HCT116 (cell line): ENCODE results near the gene LRFN2. TPM values are rescaled to one million over a fixed set of nuclear protein-coding genes. Genes with fewer than 3 reads are reported as not detected.

Source experiments
- ATAC-seq: fragments of 200-7000 bp; cut with Tn5 transposase; 2 replicates; pipeline ENCODE4 v1.9.1; 2020; ENCODE audit warnings: mild to moderate bottlenecking, moderate library complexity
- BruUV-seq: library from RNA; stranded (reverse); fragments of 400-500 nt; replicated peaks from 2 replicates; lab custom pipeline; 2021; lab: Mats Ljungman, UMichigan
- CTCF ChIA-PET: fragments of 300-600 bp; sonication (Branson Sonifier 250); formaldehyde crosslinking; loops from one replicate; lab custom pipeline; 2021; ENCODE audit warnings: antibody characterized with exemption; lab: Charles Lee
- POLR2A ChIA-PET: fragments of 300-600, 350-600 bp; sonication (Branson Sonifier 250); formaldehyde crosslinking; loops from one replicate; lab custom pipeline; 2021; ENCODE audit warnings: antibody characterized with exemption; lab: Charles Lee
- RAD21 ChIA-PET, 2 experiments: fragments of 300-600 bp; sonication (Branson Sonifier 250); formaldehyde crosslinking; loops; one replicate each; lab custom pipeline; 2023; ENCODE audit warnings: low total read pairs in 2 of 2; ENCODE audit not compliant: uncharacterized antibody in 2 of 2, unreplicated experiment in 2 of 2, low non-redundant PET in 1 of 2; lab: Charles Lee
- DNase-seq: peaks from one replicate; pipeline ENCODE4 v3.0.0-alpha.2; 2010; ENCODE audit warnings: low read depth, low spot score
- H2AFZ ChIP-seq: fragments of 200-600 bp; shearing (Covaris generic), sonication (generic); 2 replicates; pipeline ENCODE4 v1.6.1; 2017; ENCODE audit warnings: low read depth, mixed run types, mixed read lengths, antibody characterized with exemption, low read length; ENCODE audit not compliant: poor library complexity, severe bottlenecking
- H3K27ac ChIP-seq: 2 replicates; pipeline ENCODE4 v1.5.1; 2012; ENCODE audit warnings: low read depth, low read length
- H3K27me3 ChIP-seq: fragments of 200-600 bp; sonication (generic); 2 replicates; pipeline ENCODE4 v1.6.1; 2016; ENCODE audit warnings: mixed run types, low read length, mixed read lengths; ENCODE audit not compliant: insufficient read depth
- H3K36me3 ChIP-seq, 2 experiments: fragments of 200-500 bp in 1 of 2; fragments of 200-600 bp in 1 of 2; sonication (Bioruptor generic) in 1 of 2; sonication (generic) in 1 of 2; 2 replicates each; pipeline versions ENCODE4 v1.5.1 to v1.6.1; 2014 to 2016; ENCODE audit warnings: low read length in 2 of 2, inconsistent platforms in 1 of 2, mixed read lengths in 1 of 2, mixed run types in 1 of 2; ENCODE audit not compliant: insufficient read depth in 2 of 2, control insufficient read depth in 1 of 2
- H3K4me1 ChIP-seq, 2 experiments: fragments of 200-600 bp in 1 of 2; sonication (generic) in 1 of 2; 2 replicates each; pipeline versions ENCODE4 v1.5.1 to v1.6.1; 2012 to 2017; ENCODE audit warnings: low read length in 2 of 2, inconsistent platforms in 1 of 2, mild to moderate bottlenecking in 1 of 2, mixed read lengths in 1 of 2, mixed run types in 1 of 2, moderate library complexity in 1 of 2; ENCODE audit not compliant: insufficient read depth in 2 of 2, control insufficient read depth in 1 of 2
- H3K4me2 ChIP-seq: fragments of 200-600 bp; sonication (generic); 2 replicates; pipeline ENCODE4 v1.6.1; 2017; ENCODE audit warnings: mixed run types, low read length, mixed read lengths
- H3K4me3 ChIP-seq, 2 experiments: fragments of 200-600 bp in 1 of 2; sonication (generic) in 1 of 2; replicated peaks in 1 of 2; 2 replicates each; pipeline ENCODE4 v1.5.1; 2011 to 2016; ENCODE audit warnings: low read length in 2 of 2, control low read depth in 1 of 2, low read depth in 1 of 2, mild to moderate bottlenecking in 1 of 2, mixed read lengths in 1 of 2, mixed run types in 1 of 2
- H3K79me2 ChIP-seq: fragments of 200-600 bp; sonication (generic); 2 replicates; pipeline ENCODE4 v1.6.1; 2017; ENCODE audit warnings: mild to moderate bottlenecking, mixed run types, low read length, moderate library complexity, mixed read lengths; ENCODE audit not compliant: insufficient read depth
- H3K9ac ChIP-seq: fragments of 200-600 bp; sonication (generic); 2 replicates; pipeline ENCODE4 v1.6.1; 2016; ENCODE audit warnings: low read length, mixed read lengths
- H3K9me2 ChIP-seq: fragments of 200-600 bp; sonication (generic), shearing (Covaris generic); 2 replicates; pipeline ENCODE4 v1.6.1; 2017; ENCODE audit warnings: mixed run types, mild to moderate bottlenecking, moderate library complexity; ENCODE audit not compliant: insufficient read depth
- H3K9me3 ChIP-seq, 2 experiments: fragments of 200-500 bp in 1 of 2; fragments of 200-600 bp in 1 of 2; sonication (Bioruptor generic) in 1 of 2; sonication (generic) in 1 of 2; 2 replicates each; pipeline ENCODE4 v1.6.1; 2014 to 2017; ENCODE audit warnings: low read length in 2 of 2, mixed read lengths in 2 of 2, inconsistent platforms in 1 of 2, low read depth in 1 of 2, mild to moderate bottlenecking in 1 of 2, mixed run types in 1 of 2, moderate library complexity in 1 of 2; ENCODE audit not compliant: control insufficient read depth in 1 of 2, insufficient read depth in 1 of 2
- H4K20me1 ChIP-seq: fragments of 200-600 bp; sonication (generic), shearing (Covaris generic); 2 replicates; pipeline ENCODE4 v1.6.1; 2017; ENCODE audit warnings: mixed run types, mild to moderate bottlenecking, moderate library complexity; ENCODE audit not compliant: insufficient read depth
- CEBPB ChIP-seq: IDR thresholded peaks from 2 replicates; pipeline ENCODE4 v1.6.1; 2012; ENCODE audit warnings: low read depth
- ELF1 ChIP-seq: IDR thresholded peaks from 2 replicates; pipeline ENCODE4 v1.6.1; 2012; ENCODE audit warnings: low read depth, borderline replicate concordance
- FOSL1 ChIP-seq: IDR thresholded peaks from 2 replicates; pipeline ENCODE4 v1.6.1; 2012; ENCODE audit warnings: low read depth
- REST ChIP-seq: IDR thresholded peaks from 2 replicates; pipeline ENCODE4 v1.6.1; 2012; ENCODE audit warnings: low read depth
- SIN3A ChIP-seq: IDR thresholded peaks from 2 replicates; pipeline ENCODE4 v1.6.1; 2012; ENCODE audit warnings: low read depth
- ZFX ChIP-seq: fragments of 450-650 bp; IDR thresholded peaks from 2 replicates; pipeline ENCODE4 v1.6.1; 2017
- intact Hi-C: fragments of 100-400 bp; cut with micrococcal nuclease; formaldehyde crosslinking; loops from 2 replicates; pipeline ENCODE4 v1.10.0; 2022
- total RNA-seq: library from RNA; stranded (reverse); gene quantifications from one replicate; pipeline ENCODE4 v1.2.1, GENCODE V29; 2021; ENCODE audit not compliant: unreplicated experiment
- TF ChIP-seq, protein P1 (sequence below), 3 experiments: fragments of 200-600 bp in 1 of 3; sonication (generic) in 1 of 3; IDR thresholded peaks in 2 of 3; conservative IDR thresholded peaks in 1 of 3; 2 replicates each; pipeline ENCODE4 v1.5.1; 2012 to 2017; ENCODE audit warnings: low read depth in 2 of 3, low read length in 2 of 3, antibody characterized with exemption in 1 of 3, borderline replicate concordance in 1 of 3, control low read depth in 1 of 3, mild to moderate bottlenecking in 1 of 3, mixed read lengths in 1 of 3, mixed run types in 1 of 3, moderate library complexity in 1 of 3; ENCODE audit not compliant: insufficient read depth in 1 of 3

Gene LRFN2
- total RNA-seq, 1 experiment from 2014 or later: not detected

DNA sequence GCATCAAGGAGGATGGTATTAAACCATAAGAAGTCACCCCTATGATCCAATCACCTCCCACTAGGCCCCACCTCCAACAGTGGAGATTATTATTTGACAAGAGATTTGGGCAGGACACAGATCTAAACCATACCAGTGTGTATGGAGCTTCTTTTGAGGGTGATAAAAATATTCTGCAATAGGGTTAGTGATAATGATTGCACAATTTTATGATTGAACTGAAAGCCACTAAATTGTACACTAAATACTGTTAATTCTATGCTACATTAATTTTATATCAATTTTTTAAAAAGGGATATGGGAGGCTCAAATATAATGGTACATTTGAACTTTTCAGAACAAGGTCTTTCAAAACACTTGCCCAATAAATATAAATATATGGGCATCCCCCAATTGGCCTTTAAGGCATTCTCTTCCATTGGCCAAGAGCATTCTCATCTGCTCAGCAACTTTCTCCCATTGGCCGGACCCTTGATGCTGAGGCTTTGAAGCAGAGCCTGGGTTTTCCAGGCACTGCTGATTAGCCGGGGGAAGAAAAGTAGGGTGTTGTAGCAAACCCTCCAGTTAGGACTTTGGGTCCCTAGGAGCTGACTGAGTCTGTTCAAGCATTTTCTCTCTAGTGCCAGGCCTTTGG lies 209.9 kb downstream of the LRFN2 start:
- no peak for TF ChIP-seq REST
- TF ChIP-seq ELF1: no peak
- TF ChIP-seq FOSL1: no peak
- no peak for TF ChIP-seq SIN3A
- no peak for TF ChIP-seq ZFX
- no peak for TF ChIP-seq CEBPB
- TF ChIP-seq, protein P1, sequence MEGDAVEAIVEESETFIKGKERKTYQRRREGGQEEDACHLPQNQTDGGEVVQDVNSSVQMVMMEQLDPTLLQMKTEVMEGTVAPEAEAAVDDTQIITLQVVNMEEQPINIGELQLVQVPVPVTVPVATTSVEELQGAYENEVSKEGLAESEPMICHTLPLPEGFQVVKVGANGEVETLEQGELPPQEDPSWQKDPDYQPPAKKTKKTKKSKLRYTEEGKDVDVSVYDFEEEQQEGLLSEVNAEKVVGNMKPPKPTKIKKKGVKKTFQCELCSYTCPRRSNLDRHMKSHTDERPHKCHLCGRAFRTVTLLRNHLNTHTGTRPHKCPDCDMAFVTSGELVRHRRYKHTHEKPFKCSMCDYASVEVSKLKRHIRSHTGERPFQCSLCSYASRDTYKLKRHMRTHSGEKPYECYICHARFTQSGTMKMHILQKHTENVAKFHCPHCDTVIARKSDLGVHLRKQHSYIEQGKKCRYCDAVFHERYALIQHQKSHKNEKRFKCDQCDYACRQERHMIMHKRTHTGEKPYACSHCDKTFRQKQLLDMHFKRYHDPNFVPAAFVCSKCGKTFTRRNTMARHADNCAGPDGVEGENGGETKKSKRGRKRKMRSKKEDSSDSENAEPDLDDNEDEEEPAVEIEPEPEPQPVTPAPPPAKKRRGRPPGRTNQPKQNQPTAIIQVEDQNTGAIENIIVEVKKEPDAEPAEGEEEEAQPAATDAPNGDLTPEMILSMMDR (IDR thresholded peaks at IDR 0.05 in 2 of 3, conservative IDR thresholded peaks at IDR 0.05 in 1 of 3; ENCODE audit: borderline replicate concordance in 1 of 3, insufficient read depth in 1 of 3, low read depth in 2 of 3, low read length in 2 of 3): no peak
- POLR2A ChIA-PET: no interaction called here
- no peak overlapping the region for H3K4me3 ChIP-seq
- H3K27ac ChIP-seq: no peak overlapping the region
- no peaks in the 10 kb centered on the region for H3K79me2 ChIP-seq
- intact Hi-C loops: no loop called here
- peaks cover 3% of the 10 kb centered on the region; the same call in 1 of the 2 replicates for H3K27me3 ChIP-seq
- H3K9me3 ChIP-seq: no peaks in the 10 kb centered on the region
- CTCF ChIA-PET: no interaction called here
- RAD21 ChIA-PET: no interaction called here
- no peak overlapping the region for H2AFZ ChIP-seq
- ATAC-seq (no peak), DNase-seq (no peak)
- BruUV-seq: no TSS peak
- H3K4me1 ChIP-seq: no peaks in the 10 kb centered on the region
- H3K9me2 ChIP-seq: no peaks in the 10 kb centered on the region
- no peaks in the 10 kb centered on the region for H3K36me3 ChIP-seq
- no peak overlapping the region for H3K9ac ChIP-seq
- no peaks in the 10 kb centered on the region for H4K20me1 ChIP-seq
- no peak overlapping the region for H3K4me2 ChIP-seq
